HG03025 (cell line): Measurements from ENCODE around the gene NARS2.

Experiments
- ATAC-seq: cut with Tn5 transposase; IDR thresholded peaks from one replicate; pipeline ENCODE4 v1.9.1; 2021; ENCODE audit warnings: mild to moderate bottlenecking, moderate library complexity; ENCODE audit not compliant: unreplicated experiment, low FRiP score

Gene NARS2

DNA sequence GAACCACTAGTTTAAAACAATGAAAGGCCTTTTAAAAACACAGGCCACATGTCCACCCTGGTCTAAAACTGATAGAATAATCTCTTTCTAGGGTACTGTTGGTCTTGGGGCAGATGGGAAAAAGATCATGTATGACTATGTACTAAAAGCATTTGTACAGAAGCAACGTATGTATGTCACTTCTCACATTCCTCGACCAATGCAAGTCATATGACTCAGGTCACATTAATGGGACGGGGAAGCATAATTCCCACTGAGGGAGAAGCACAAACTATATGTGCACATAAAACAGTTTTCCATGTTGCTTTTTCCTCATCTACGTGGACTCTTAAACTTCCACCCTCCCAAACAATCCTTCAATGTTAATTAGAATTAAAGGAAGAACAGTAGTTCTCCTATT, 124.8 kb downstream of the NARS2 start:
- no peak for ATAC-seq

GRCh38 chr11:78446210-78446609, 128.5 kb downstream of the NARS2 start:
- ATAC-seq = no peak

DNA sequence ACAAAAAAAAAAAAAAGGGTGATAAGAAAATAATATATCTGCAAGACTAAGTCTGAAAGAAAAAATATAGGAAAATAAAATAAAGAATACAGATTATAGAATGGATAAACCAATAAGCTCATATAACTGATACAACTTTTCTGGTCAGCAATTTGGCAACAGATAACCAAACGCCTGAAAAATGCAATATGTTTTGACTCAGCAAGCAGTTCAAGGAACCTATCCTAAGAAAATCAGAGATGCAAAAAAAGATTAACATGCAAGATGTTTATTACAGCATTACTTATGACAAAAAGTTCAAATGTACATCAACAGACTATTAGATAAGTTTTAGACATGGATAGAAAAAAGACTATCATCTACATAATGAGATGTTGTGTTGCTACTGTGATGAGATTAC, 129.9 kb downstream of the NARS2 start:
- ATAC-seq = no peak

- ATAC-seq = no peak
Observed at GRCh38 chr11:78441956-78442355, 132.7 kb downstream of the NARS2 start.

DNA sequence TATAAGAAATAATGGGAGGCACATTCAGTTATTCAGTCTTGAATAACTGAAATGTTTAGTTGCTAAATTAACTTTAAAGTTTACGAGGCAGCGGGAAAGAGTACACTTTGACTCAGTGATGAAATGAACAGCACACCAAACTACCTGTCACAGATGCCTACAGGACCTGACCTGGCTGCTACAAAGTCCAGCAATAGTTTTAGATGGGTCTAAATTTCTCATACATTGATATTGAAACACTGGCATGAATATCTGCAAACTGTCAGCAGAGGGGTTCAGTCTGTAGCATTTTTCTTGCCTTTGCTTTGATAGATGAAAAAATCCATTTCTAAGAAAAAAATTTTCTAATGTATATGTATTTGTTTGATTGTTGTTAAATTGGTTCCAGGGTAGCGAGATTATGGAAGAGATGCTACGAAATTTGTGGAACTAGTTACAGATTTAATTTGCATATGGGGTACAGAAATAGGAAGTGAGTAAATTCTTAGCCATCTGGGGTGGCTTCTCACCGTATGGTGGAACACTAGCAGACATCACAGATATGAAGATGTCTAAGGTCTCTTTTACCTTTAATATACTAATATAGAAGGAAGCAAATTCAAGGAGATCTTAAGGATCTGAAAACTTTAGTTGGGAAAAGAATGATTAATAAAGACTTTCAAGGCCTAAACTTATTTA, 136.2 kb downstream of the NARS2 start:
- ATAC-seq = no peak

DNA sequence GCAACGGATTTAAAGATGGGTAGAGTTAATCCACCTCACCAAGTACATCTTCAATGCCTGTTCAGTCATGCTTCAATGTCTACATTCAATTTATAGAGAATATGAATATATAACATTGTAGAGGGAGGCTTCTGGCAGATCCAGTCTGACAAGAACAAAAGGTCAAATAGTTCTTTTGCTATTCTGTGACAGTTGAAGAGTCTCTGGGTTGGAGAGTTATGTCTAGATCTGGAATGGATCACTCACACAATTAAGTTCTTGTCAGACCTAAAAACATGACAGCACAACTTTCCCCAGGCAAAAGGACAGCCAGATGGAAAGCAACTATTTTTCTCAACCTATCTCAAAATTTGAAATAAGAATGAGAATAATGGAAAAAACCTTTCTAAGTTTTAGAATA, 141.7 kb downstream of the NARS2 start:
- no peak for ATAC-seq

GRCh38 chr11:78432058-78432515, 142.6 kb downstream of the NARS2 start:
- no peak for ATAC-seq

- no peak for ATAC-seq
Observed at GRCh38 chr11:78429660-78430059, 145.0 kb downstream of the NARS2 start.

GRCh38 chr11:78429209-78429608, 145.5 kb downstream of the NARS2 start:
- ATAC-seq = no peak

GRCh38 chr11:78428773-78429172, 145.9 kb downstream of the NARS2 start:
- no peak for ATAC-seq

DNA sequence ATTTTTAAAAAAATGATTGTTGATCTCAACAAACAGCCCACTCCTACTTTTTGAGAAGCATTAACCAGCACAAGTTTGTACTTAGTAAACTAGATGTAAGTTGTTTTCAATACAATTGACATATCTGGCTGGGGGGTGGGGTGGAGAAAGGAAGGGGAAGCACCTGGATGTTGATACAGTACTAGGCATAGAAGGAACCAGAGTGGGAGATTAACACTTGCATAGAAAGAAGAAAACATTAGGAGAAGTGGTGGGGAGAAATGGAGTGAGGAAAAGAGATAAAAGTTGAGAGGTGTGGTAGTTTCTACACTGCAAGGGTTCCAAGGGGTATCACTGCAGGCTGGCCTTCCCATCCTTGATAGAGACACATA, 146.4 kb downstream of the NARS2 start:
- no peak for ATAC-seq

- ATAC-seq = no peak
Observed at GRCh38 chr11:78427615-78428265, 146.9 kb downstream of the NARS2 start.

GRCh38 chr11:78426845-78427244, 147.8 kb downstream of the NARS2 start:
- ATAC-seq = no peak

- no peak for ATAC-seq
Observed at GRCh38 chr11:78425399-78426070, 149.1 kb downstream of the NARS2 start.

GRCh38 chr11:78424334-78425270, 150.1 kb downstream of the NARS2 start:
- ATAC-seq = peak; percentile 37

- no peak for ATAC-seq
Observed at GRCh38 chr11:78423241-78423640, 151.4 kb downstream of the NARS2 start.

- ATAC-seq = no peak
Observed at GRCh38 chr11:78420796-78421209, 153.9 kb downstream of the NARS2 start.

- no peak for ATAC-seq
Observed at GRCh38 chr11:78420255-78420764, 154.4 kb downstream of the NARS2 start.

DNA sequence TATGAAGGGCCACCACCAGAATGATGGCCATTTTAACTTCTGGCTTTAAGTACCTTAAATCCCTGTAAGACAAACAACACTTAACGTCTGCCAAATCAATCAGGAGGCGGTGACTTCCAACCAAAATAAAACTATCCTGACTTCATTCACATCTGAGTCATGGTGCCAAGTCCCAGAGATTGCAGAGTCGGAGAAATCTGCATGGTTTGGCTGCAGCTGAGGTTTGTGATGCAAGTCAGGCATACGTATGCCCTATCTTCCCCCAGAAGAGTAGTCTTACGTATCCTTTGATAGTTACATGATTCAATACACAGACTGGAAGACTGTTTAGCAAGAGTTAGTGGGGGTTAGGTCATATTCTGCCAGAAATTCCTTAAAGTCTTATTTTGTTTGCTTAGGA, 155.3 kb downstream of the NARS2 start:
- no peak for ATAC-seq

GRCh38 chr11:78418584-78419211, 156.0 kb downstream of the NARS2 start:
- no peak for ATAC-seq
